OCI-LY3 (cell line): ENCODE measurements around the gene GKN1.

ENCODE experiments used
- H2AFZ ChIP-seq: fragments of 200-600, 300-600 bp; shearing (Covaris generic); 2 replicates; pipeline ENCODE4 v1.6.0; 2014; ENCODE audit warnings: antibody characterized with exemption, low read depth, low read length
- H3K27ac ChIP-seq: fragments of 200-600, 300-600 bp; sonication (generic); 2 replicates; pipeline ENCODE4 v1.5.1; 2014; ENCODE audit warnings: mild to moderate bottlenecking, low read length, moderate library complexity, mixed read lengths
- H3K27me3 ChIP-seq: fragments of 200-600, 300-600 bp; sonication (generic); 2 replicates; pipeline ENCODE4 v1.6.1; 2014; ENCODE audit warnings: low read depth, low read length, mixed read lengths
- H3K36me3 ChIP-seq: fragments of 200-600, 300-600 bp; sonication (generic); replicated peaks from 2 replicates; pipeline ENCODE3; 2014; ENCODE audit warnings: low read depth, low read length, mixed read lengths
- H3K4me1 ChIP-seq: fragments of 300-600, 200-600 bp; sonication (generic); 2 replicates; pipeline ENCODE4 v1.6.1; 2014; ENCODE audit warnings: low read length, mixed read lengths
- H3K4me2 ChIP-seq: fragments of 200-600, 300-600 bp; sonication (generic); 2 replicates; pipeline ENCODE4 v1.6.1; 2014; ENCODE audit warnings: low read length, mixed read lengths
- H3K4me3 ChIP-seq: fragments of 300-600, 200-600 bp; sonication (generic); 2 replicates; pipeline ENCODE4 v1.5.1; 2014; ENCODE audit warnings: antibody characterized with exemption, mild to moderate bottlenecking, low read length, moderate library complexity
- H3K79me2 ChIP-seq: fragments of 300-600, 200-600 bp; shearing (Covaris generic); 2 replicates; pipeline ENCODE4 v1.6.1; 2014; ENCODE audit warnings: mild to moderate bottlenecking, low read length, mixed read lengths
- H3K9ac ChIP-seq: fragments of 300-600, 200-600 bp; shearing (Covaris generic); 2 replicates; pipeline ENCODE4 v1.6.0; 2014; ENCODE audit warnings: mild to moderate bottlenecking, low read length, moderate library complexity
- H3K9me3 ChIP-seq: fragments of 200-600, 300-600 bp; shearing (Covaris generic); 2 replicates; pipeline ENCODE4 v1.6.1; 2014; ENCODE audit warnings: low read length, mixed read lengths; ENCODE audit not compliant: insufficient read depth
- H4K20me1 ChIP-seq: fragments of 200-600, 300-600 bp; sonication (generic); 2 replicates; pipeline ENCODE4 v1.6.1; 2016; ENCODE audit warnings: low read length, mixed read lengths; ENCODE audit not compliant: insufficient read depth
- CTCF ChIP-seq: fragments of 200-600, 300-600 bp; sonication (generic); IDR thresholded peaks from 2 replicates; pipeline ENCODE4 v1.5.1; 2014; ENCODE audit warnings: antibody characterized with exemption, low read length, low read depth
- EZH2phosphoT487 ChIP-seq: fragments of 200-600 bp; shearing (Covaris generic); IDR thresholded peaks from 2 replicates; pipeline ENCODE4 v1.6.1; 2018; ENCODE audit warnings: antibody characterized with exemption, mixed run types, low read depth

Gene GKN1

GRCh38 chr2:69010437-69011194 is 36.2 kb downstream of the GKN1 start:
- H3K4me2 ChIP-seq = no peak overlapping the region
- H3K4me3 ChIP-seq = no peak overlapping the region
- no peaks in the 10 kb centered on the region for H3K79me2 ChIP-seq
- no peak overlapping the region for H3K27ac ChIP-seq
- no peaks in the 10 kb centered on the region for H3K9me3 ChIP-seq
- peaks cover 25% of the 10 kb centered on the region for H3K27me3 ChIP-seq
- H3K36me3 ChIP-seq = no peaks in the 10 kb centered on the region
- no peak overlapping the region for H3K9ac ChIP-seq
- TF ChIP-seq EZH2phosphoT487 = no peak
- no peak for TF ChIP-seq CTCF
- no peak overlapping the region for H2AFZ ChIP-seq
- no peaks in the 10 kb centered on the region for H3K4me1 ChIP-seq
- H4K20me1 ChIP-seq = no peaks in the 10 kb centered on the region

- no peaks in the 10 kb centered on the region for H3K36me3 ChIP-seq
- H2AFZ ChIP-seq = no peak overlapping the region
- no peak for TF ChIP-seq CTCF
- TF ChIP-seq EZH2phosphoT487 = no peak
- no peak overlapping the region for H3K4me3 ChIP-seq
- H3K9me3 ChIP-seq = no peaks in the 10 kb centered on the region
- H3K27ac ChIP-seq = no peak overlapping the region
- H3K4me1 ChIP-seq = no peaks in the 10 kb centered on the region
- no peaks in the 10 kb centered on the region for H3K79me2 ChIP-seq
- H3K4me2 ChIP-seq = no peak overlapping the region
- H3K27me3 ChIP-seq = peaks cover 25% of the 10 kb centered on the region
- H4K20me1 ChIP-seq = no peaks in the 10 kb centered on the region
- no peak overlapping the region for H3K9ac ChIP-seq
These were observed 37.2 kb downstream of the GKN1 start for GRCh38 chr2:69011611-69012157.

- Histone ChIP-seq H3K27me3 (peaks cover 31% of the 10 kb centered on the region), H3K79me2 (no peaks in the 10 kb centered on the region), H2AFZ (no peak overlapping the region), H4K20me1 (no peaks in the 10 kb centered on the region), H3K27ac (no peak overlapping the region), H3K9ac (no peak overlapping the region), H3K4me2 (0 out of 2 replicates have a peak overlapping the region, but pooled peaks have one; percentile 1), H3K4me3 (no peak overlapping the region), H3K9me3 (no peaks in the 10 kb centered on the region), H3K36me3 (no peaks in the 10 kb centered on the region), H3K4me1 (no peaks in the 10 kb centered on the region)
- peak; percentile 55 for TF ChIP-seq CTCF
- TF ChIP-seq EZH2phosphoT487 = no peak
These were observed 38.1 kb downstream of the GKN1 start for GRCh38 chr2:69012310-69013141.
